DOHH2 (cell line): Measurements from ENCODE around the gene MACROH2A2.

Experiments
- CTCF ChIP-seq: fragments of 200-600 bp; sonication (generic); IDR thresholded peaks from one replicate; pipeline ENCODE4 v1.5.1; 2014; ENCODE audit warnings: antibody characterized with exemption, mild to moderate bottlenecking, low read depth, low read length; ENCODE audit not compliant: poor library complexity, severe bottlenecking
- EZH2phosphoT487 ChIP-seq: fragments of 200-600 bp; sonication (generic); IDR thresholded peaks from 2 replicates; pipeline ENCODE4 v1.6.1; 2017; ENCODE audit warnings: borderline replicate concordance, mild to moderate bottlenecking, antibody characterized with exemption, low read length, moderate library complexity, mixed read lengths

GRCh38 chr10:70007116-70007820 lies 45.4 kb upstream of the MACROH2A2 start:
- TF ChIP-seq CTCF (no peak), EZH2phosphoT487 (no peak)
